Measurements from ENCODE around the gene AFDN.

The AFDN gene

GRCh38 chr6:167826896-167827582 lies at the start of gene AFDN:
Gene AFDN, plus strand, starts transcription at chr6:167826911. Its CDS starts 222 bp downstream, at chr6:167827133.
- DNase-seq: peak in 1 of 2 donors; percentile 7

- DNase-seq: no peak
Observed at GRCh38 chr6:167778497-167779128, 48.1 kb upstream of the AFDN start.

GRCh38 chr6:167779129-167779992 lies 47.4 kb upstream of the AFDN start:
- no peak for DNase-seq

- DNase-seq: no peak
Observed at GRCh38 chr6:167779993-167780655, 46.6 kb upstream of the AFDN start.

- DNase-seq: no peak
Observed at GRCh38 chr6:167781066-167781767, 45.5 kb upstream of the AFDN start.

GRCh38 chr6:167781868-167782267 lies 44.8 kb upstream of the AFDN start:
- DNase-seq: no peak

- no peak for DNase-seq
Observed at GRCh38 chr6:167782698-167783517, 43.8 kb upstream of the AFDN start.

- no peak for DNase-seq
Observed at GRCh38 chr6:167786853-167787675, 39.6 kb upstream of the AFDN start.

GRCh38 chr6:167787896-167788562 lies 38.7 kb upstream of the AFDN start:
- no peak for DNase-seq

GRCh38 chr6:167788563-167788903 lies 38.2 kb upstream of the AFDN start:
- no peak for DNase-seq

- no peak for DNase-seq
Observed at GRCh38 chr6:167789358-167789757, 37.4 kb upstream of the AFDN start.

GRCh38 chr6:167791091-167791779 lies 35.5 kb upstream of the AFDN start:
- peak; percentile 36 to 66 for DNase-seq

- DNase-seq: no peak
Observed at GRCh38 chr6:167791780-167792478, 34.8 kb upstream of the AFDN start.

- DNase-seq: no peak
Observed at GRCh38 chr6:167793421-167793820, 33.3 kb upstream of the AFDN start.

GRCh38 chr6:167794161-167795157 lies 32.3 kb upstream of the AFDN start:
- no peak for DNase-seq

GRCh38 chr6:167795321-167795811 lies 31.3 kb upstream of the AFDN start:
- no peak for DNase-seq

- DNase-seq: no peak
Observed at GRCh38 chr6:167795874-167796191, 30.9 kb upstream of the AFDN start.

All from inflammatory macrophage treated with lipopolysaccharide for 1 hour (primary cell).